GM19035 (cell line): ENCODE measurements around the gene SHE.

Experiments used
- ATAC-seq: cut with Tn5 transposase; IDR thresholded peaks from one replicate; pipeline ENCODE4 v1.9.1; 2021; ENCODE audit not compliant: unreplicated experiment

SHE gene

DNA sequence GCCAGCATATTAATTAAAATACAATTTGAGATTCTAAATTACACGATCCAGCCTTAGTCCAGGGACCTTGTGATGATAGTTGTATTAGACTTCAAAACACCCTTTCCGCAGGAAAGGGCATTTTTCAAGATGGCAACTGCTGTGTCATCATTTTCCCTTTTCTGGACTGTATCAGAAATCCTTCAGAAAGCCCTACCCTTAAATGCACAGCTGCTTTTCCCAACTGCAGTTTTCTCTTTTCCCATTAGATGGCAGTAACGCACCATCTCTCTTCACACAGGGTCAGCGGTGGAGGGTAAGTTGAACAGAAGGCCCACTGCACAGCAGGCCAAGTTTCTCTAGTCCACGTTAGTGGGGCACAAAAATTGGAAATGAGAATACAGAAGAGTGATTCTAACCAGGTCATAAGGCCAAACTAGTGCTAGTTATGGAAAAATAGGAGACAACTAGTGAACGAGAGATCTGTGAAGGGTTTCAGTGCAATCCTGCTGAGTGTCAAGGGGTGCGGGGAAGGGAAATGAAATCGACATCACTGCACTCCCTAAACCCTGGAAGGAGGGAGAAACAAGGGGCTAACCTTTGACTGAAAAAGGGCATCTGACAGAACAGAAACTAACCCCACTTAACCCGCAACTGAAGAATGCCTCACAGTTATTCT is 22.3 kb downstream of the SHE start:
- ATAC-seq = no peak

DNA sequence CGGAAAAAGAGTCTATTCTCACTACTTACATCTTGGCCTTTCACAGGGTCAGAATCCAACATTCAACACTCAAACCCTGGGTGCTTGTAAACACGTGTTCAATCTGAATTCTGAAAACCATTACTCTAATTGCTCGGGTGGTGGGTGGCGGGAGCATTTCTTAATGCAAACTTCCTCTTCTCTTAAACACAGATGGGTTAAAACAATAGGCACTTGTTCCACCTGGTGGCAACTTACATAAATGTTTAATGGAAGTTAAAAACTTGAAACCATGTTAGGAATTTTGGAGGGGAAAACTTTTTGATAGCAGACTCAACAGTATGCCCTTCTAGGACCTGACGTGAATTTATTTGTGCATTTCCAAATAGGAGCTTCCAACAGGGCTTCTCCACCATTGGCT is 23.6 kb downstream of the SHE start:
- no peak for ATAC-seq

DNA sequence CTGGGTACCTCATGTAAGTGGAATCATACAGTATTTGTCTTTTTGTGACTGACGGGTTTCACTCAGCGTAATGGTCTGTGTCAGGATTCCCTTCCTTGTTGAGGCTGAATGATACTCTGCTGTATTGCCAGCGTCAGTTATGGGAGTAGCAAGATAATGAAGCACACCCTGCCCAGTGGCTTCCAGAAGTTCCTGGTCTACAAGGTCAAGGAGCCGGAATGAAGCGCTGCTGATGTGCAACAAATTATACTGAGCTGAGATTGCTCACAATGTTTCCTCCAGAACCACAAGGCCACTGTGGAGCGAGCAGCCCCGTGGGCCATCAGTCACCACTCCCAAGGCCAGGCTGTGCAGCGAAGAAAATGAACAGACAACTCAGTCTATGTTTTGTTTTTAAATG is 24.2 kb downstream of the SHE start:
- ATAC-seq = no peak

DNA sequence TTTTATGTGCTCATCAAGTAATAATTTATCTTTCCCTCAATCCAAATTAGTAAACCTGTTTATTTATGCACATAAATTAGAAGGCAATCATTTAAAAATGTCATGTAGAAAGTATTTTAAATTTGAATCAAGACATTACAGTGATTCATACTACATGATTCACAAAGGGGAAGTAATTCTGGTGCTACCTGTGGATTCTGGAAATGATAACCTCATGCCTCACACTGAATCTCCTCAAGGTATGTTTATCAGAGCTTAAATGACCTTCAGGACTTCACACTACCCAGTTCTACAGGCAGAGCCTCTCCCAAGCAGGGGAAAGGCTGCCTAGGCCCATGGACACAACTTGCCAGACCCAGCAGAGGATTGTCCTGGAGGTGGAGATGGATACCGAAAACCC is 25.4 kb downstream of the SHE start:
- no peak for ATAC-seq

DNA sequence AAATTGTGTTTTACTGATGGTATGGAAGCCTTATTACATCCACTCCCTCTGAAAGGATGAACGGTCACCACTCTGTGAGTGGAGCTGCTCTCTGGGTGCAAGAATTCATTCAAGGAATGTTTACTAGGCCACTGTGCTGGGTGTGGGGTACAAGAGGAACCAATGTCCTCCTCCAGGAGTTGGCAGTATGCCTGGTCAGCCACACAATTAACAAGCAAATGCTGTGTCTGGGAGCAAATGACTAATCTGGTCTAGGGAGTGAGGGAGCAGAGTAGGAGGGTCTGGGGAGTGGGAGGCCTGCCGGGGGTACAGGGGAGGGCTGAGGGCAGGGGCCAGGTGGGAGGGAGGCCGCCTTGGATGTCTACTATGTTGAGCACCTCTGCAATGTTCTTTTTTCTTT is 27.4 kb downstream of the SHE start:
- ATAC-seq = no peak

DNA sequence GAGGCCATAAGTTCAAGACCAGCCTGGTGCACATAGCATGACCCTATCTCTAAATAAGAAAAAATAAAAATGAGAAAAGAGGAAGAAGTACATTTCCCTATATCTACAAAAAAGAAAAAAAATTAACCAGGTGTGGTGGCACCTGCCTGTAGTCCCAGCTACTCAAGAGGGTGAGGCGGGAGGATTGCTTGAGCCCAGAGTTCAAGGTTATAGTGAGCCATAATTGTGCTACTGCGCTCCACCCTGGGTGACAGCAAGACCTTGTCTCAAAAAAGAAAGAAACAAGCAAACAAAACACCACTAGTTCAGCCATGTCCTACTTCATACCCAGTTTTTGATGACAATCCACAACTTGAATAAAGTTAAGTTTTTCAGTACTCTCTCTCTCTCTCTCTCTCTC is 30.9 kb downstream of the SHE start:
- no peak for ATAC-seq

DNA sequence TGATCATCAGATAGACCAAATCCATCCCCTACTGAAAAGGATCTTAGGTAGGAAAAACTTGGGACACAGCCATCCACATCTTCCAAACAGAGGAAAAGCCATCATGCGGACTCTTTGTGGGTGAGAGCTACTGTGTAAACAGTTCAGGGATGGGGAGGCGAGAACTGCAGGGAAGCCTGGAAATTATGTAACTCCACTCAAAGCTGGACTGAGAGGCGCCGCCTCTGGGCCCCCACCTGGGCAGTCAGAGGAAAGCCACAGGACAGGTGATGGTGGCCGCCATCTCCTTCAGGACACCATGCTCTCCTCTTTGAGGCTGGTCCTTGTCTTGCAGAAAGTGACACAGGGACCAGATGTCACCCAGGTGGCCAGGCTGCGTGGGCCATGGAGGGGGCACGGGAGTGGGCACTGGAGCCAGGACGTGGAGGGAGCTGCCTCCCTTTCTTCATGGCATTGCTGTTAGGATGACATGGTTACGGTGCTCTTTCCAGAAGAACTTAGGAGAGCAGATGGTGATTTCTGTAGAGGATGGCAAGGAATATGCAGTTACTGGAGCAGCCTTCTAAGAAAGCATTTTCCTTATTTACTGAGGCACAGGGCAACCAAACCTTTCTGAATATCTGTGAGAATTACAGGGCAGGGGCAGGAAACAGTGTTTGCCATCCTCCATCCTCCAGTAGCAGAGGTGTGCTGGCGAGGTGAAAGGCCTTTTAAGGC is 32.2 kb downstream of the SHE start:
- ATAC-seq = no peak

DNA sequence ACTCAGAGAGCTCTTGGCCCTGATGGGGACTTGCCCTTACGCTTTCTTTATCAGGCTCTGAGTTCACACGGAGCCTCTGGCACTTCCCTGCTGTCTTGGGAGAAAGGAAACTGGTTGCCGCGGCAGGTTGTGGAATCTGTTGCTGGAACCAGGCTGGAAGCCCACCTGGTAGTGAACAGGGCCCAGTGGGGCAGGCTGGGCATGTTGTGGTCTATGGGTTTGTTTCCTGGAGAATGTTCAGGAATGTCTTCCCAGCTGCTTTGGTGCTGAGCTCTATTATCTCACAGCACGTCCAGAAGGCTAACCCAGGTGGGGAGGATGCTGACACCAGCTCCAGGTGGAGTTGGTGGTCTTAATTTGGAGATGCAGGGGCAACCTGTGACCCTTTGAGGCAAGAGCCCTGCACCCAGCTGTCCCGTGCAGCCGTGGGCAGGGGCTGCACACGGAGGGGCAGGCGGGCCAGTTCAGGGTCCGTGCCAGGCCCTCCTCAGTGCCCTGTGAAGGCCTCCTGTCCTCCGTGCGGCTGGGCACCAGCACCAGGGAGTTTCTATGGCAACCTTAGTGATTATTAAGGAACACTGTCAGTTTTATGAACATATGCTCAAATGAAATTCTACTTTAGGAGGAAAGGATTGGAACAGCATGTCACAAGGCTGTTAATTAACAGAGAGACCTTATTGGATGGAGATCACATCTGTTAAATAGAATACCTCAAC is 33.5 kb downstream of the SHE start:
- ATAC-seq = no peak

DNA sequence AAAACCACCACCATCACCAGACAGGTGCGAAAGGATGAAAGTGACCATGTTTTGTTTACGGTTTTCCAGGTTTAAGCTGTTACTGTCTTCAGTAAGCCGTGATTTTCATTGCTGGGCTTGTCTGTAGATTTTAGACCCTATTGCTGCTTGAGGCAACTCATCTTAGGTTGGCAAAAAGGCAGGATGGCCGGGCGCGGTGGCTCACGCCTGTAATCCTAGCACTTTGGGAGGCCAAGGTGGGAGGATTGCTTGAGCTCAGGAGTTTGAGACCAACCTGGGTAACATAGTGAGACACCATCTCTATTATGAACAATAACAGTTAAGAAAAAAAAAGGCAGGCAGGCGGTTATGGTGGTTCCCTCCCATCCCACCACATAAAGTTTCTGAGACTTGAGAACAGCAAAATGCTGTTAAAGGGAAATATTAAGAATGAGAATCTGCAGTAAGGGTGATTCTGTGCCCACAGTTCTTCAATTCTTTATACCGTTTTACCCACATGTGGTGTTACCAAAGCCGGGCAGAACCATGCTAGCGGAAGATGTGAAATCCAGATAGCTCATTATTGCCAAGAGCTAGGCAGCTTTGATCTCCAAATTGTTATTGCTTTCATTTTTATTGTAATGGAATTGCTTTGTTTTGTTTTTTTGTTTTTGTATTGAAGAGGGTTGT is 34.6 kb downstream of the SHE start:
- no peak for ATAC-seq

DNA sequence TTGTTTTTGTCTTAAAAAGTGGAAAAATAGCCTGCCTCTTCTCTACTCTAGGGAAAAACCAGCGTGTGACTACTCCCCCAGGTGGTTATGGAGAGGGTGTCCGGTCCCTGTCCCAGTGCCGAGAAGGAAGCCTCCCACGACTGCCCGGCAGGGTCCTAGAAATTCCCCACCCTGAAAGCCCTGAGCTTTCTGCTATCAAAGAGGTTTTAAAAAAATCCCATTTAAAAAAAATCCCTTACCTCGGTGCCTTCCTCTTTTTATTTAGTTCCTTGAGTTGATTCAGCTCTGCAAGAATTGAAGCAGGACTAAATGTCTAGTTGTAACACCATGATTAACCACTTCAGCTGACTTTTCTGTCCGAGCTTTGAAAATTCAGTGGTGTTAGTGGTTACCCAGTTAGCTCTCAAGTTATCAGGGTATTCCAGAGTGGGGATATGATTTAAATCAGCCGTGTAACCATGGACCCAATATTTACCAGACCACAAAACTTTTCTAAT is 35.2 kb downstream of the SHE start:
- ATAC-seq = no peak

DNA sequence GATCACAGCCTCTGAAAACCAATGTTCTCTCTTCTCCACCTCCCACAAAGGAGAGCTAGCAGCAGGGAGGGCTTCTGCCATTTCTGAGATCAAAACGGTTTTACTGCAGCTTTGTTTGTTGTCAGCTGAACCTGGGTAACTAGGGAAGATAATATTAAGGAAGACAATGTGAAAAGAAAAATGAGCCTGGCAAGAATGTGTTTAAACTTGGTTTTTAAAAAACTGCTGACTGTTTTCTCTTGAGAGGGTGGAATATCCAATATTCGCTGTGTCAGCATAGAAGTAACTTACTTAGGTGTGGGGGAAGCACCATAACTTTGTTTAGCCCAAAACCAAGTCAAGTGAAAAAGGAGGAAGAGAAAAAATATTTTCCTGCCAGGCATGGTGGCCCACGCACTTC is 36.0 kb downstream of the SHE start:
- no peak for ATAC-seq

DNA sequence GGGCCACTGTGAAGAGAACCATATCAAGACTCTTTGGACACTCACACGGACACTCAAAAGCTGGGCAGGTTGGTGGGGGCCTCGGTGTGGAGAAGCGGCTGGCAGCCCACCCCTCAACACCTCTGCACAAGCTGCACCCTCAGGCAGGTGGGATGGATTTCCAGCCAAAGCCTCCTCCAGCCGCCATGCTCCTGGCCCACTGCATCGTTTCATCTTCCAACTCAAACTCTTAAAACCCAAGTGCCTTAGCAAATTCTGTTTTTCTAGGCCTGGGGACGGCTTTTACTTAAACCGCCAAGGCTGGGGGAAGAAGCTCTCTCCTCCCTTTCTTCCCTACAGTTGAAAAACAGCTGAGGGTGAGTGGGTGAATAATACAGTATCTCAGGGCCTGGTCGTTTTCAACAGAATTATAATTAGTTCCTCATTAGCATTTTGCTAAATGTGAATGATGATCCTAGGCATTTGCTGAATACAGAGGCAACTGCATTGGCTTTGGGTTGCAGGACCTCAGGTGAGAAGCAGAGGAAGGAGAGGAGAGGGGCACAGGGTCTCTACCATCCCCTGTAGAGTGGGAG is 36.5 kb downstream of the SHE start:
- no peak for ATAC-seq

DNA sequence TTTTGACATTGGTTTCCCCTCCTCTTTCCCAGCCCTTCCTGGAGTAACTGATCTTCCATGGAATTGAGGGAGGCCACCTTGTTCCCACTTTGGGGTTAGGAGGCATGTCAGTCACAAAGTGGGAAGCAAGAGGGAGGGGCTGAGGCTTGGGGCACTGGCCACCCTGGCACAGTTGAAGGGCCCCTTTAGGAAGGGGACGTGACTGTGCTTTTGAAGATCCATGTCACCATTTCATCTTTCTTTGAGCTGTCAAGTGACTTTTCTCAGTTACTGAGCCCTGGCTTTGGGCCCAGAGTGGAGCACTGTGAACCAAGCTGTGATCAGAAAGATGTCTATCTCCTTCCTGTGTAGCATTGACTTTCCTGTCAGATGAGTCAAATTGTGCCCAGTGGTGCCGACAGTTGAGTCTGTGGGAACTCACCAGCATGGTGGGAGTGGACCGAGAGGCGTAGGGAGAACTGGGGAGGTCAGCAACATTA is 38.7 kb downstream of the SHE start:
- ATAC-seq = no peak

DNA sequence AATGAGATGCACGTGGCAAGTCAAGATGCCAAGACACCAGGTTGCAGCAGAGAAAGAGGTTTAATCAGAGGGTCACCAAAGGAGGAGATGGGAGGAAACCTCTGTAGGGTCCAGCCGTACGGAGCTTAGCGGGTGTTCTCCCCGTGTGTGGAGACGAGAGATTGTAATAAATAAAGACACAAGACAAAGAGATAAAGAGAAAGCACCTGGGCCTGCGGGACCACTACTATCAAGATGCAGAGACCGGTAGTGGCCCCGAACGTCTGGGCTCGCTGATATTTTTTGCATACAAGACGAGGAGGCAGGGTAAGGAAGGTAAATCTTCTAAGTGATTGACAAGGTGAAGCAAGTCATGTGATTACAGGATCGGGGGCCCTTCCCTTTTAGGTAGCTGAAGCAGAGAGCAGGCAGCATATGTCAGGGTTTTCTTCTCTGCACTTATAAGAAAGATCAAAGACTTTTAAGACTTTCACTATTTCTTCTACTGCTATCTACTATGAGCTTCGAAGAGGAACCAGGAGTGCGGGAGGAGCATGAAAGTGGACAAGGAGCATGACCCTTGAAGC is 41.4 kb downstream of the SHE start:
- ATAC-seq = no peak

DNA sequence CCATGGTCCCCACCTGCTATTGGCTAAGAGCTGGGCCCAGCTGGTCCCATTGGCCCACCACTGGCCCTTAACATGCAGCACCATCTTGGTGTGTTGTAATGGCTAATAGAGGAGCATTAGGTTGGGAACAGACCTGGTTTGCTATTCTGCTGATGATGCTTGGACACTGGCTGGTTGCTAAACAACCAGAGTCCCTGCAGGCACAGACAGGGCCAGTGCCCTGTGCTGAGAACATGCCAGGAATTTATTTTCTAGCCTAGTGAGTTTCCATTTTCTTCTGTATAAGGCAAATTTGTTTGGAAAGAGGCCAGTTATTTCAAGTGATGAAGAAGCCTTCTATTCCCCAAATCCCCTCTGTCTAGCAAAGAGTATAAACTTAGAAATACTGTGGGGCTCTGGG is 43.1 kb downstream of the SHE start:
- ATAC-seq = no peak

DNA sequence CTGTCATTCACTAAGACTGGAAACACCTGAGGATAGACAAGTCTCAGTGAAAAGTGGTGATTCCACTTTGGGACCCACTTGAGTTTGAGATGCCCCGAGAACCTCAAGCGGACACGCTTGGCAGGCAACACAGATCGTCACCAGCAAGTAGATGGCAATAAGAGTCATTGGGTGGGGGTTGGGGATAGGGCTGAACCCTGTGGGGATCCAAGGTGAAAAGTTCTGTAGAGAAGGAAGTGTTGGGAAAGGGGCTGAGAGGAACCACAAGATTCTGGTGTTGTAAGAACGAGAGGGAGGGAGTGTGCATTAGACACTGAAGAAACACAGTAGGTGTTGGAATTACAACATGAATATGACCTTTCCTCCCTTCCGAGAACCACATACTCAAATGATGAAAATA is 45.6 kb downstream of the SHE start:
- no peak for ATAC-seq

DNA sequence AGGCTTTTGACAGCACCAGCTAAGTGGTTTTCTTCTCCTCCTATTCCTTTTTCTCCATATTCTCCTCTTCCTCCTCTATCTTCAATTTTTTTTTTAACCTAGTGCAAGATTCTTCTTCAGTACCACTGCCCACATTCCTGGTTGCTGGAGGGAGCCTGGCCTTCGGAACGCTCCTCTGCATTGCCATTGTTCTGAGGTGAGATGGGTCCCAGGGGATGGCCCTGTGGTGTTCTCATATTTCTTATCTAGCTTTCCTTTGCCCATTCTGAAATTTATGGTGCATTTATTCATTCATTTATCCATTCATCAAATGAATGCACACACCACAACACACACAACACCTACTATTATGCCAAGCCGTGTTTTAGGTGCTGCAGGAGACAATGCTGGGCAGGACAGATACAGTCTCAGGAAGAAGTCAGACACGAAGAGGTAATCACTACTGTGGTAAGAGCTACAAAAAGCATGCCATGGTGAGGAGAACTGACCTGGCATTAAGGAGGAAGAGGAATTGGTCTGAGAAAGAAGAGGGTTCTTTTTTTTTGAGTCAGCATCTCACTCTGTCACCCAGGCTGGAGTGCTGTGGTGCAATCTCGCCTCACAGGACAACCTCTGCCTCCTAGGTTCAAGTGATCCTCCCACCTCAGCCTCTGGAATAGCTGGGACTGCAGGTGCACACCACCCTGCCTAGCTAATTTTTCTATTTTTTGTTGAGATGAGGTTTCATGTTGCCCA is 47.7 kb downstream of the SHE start:
- no peak for ATAC-seq

DNA sequence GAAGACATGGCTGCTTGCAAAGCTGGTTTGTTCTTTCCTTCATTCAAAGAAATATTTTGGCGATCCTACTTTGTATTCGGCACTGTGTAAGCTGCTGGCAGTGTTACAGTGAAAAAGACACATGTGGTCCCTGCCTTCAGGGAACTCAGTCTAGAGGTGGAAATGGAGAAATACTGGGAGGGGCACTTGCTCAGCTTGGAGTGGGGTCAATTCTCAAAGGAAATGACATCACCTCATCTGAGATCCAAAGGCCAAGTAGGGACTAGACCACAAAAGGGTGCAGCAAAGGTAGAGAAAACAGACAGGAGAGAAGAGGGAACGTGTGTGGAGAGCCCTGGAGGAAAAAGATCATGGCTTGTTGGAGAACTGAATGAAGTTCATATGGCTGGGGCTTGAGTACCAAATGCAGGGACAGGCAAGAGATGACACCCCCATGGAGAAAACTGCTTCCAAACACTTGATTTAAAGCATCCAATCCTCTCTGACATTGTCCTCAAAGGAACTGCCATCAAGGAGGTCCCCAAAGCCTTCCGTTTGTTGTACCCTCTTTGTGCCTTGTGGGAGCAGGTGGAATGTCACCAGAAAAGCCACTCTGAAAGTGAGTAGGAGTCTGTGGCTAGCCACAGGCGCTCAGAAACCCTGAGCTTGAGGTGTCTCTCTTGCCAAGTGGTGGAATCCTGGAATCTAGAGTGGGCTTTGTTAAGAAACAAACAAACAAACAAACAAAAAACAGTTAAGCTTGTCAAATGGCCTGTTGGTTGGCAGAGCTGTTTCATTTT is 48.4 kb downstream of the SHE start:
- ATAC-seq = no peak

DNA sequence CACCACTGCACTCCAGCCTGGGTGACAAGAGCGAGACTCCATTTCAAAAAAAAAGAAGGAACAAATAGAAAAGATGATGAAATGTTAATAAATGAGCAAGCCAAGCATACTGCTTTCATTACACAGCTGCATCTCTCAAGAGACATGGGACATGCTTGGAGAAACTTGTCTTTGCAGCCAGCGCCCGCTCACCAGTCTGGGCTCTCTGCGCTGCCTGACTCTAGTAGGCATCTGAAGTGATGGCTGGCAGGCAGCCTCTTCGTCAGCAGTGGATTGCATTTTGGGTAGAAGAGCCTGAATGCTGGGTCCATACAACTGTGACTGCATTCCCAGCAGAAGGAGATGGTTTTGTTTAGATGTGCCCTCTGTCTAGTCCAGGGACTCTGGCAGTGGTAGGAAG is 49.1 kb downstream of the SHE start:
- no peak for ATAC-seq
